ENCODE measurements around the gene GLG1. TPM values are rescaled to one million over a fixed set of nuclear protein-coding genes. Genes with fewer than 3 reads are reported as not detected.

The GLG1 gene
- total and polyA plus RNA-seq, 2 donors (not counting 3 experiments of a cell fraction or from before 2014, with no cell fraction given): 86.3 to 165 TPM

- Histone ChIP-seq H3K9ac (replicated peaks; ENCODE audit: extremely low read depth, insufficient read depth, low read length) (no peak overlapping the region), H3K27ac (ENCODE audit: insufficient read depth, low read depth, low read length) (peak overlapping the region; percentile 35), H3K4me3 (replicated peaks in 1 of 3; ENCODE audit: insufficient read depth in 1 of 3, low read depth in 1 of 3, low read length in 3 of 3) (no peak overlapping the region), H3K9me1 (replicated peaks; ENCODE audit: control insufficient read depth, extremely low read depth, insufficient read depth, low read length) (no peaks in the 10 kb centered on the region), H4K20me1 (replicated peaks; ENCODE audit: control insufficient read depth, extremely low read depth, insufficient read depth, low read length) (no peaks in the 10 kb centered on the region), H3K9me3 (replicated peaks; ENCODE audit: control insufficient read depth, insufficient read depth, low read length) (no peaks in the 10 kb centered on the region), H3K4me2 (ENCODE audit: insufficient read depth, low read length) (no peak overlapping the region), H3K36me3 (ENCODE audit: control insufficient read depth in 2 of 2, extremely low read depth in 1 of 2, insufficient read depth in 2 of 2, low read length in 2 of 2) (peaks cover 0 to 27% of the 10 kb centered on the region in 2 experiments), H3K79me2 (ENCODE audit: control insufficient read depth, insufficient read depth, low read length) (no peaks in the 10 kb centered on the region), H3K27me3 (ENCODE audit: control insufficient read depth in 2 of 2, insufficient read depth in 2 of 2, low read length in 2 of 2) (no peaks in the 10 kb centered on the region), H3K4me1 (ENCODE audit: control insufficient read depth, extremely low read depth, insufficient read depth, low read length) (peaks cover 22% of the 10 kb centered on the region), H2AFZ (ENCODE audit: low read depth, low read length) (no peak overlapping the region)
- no TSS peak for BruUV-seq (replicated peaks)
- TF ChIP-seq FOS (IDR thresholded peaks at IDR 0.05; ENCODE audit: borderline replicate concordance, insufficient read depth, low read length) (no peak), JUN (IDR thresholded peaks at IDR 0.05; ENCODE audit: borderline replicate concordance, insufficient read depth, insufficient read length, low read depth) (no peak), MYC (IDR thresholded peaks at IDR 0.05; ENCODE audit: low read depth, low read length) (no peak), CTCF (IDR thresholded peaks at IDR 0.05; ENCODE audit: extremely low read depth in 1 of 2, insufficient read depth in 1 of 2, low read depth in 1 of 2, low read length in 2 of 2) (no peak), POLR2A (IDR thresholded peaks at IDR 0.05; ENCODE audit: low read depth, low read length) (no peak)
- POLR2A ChIA-PET: no interaction called here
- no peak for DNase-seq (ENCODE audit: low read depth, low spot score)
- no peak for FAIRE-seq
- CTCF ChIA-PET: interaction anchor here (2.2 kb wide), 1 partner anchor 9 kb away, joined by 7 read pairs; no protein-coding TSS in a partner anchor
- dilution Hi-C loops (cut with MboI; ENCODE audit: extremely low pct_ligation_motif_present, low sequenced_read_pairs) (no loop called here), intact Hi-C loops (cut with micrococcal nuclease) (no loop called here)
Measured at GRCh38 chr16:74456290-74456625, 150.7 kb downstream of the GLG1 start.

GRCh38 chr16:74455619-74456289, 151.2 kb downstream of the GLG1 start:
- peak; percentile 46 for FAIRE-seq
- dilution Hi-C loops (cut with MboI; ENCODE audit: extremely low pct_ligation_motif_present, low sequenced_read_pairs): no loop called here
- Histone ChIP-seq H3K27me3 (ENCODE audit: control insufficient read depth in 2 of 2, insufficient read depth in 2 of 2, low read length in 2 of 2) (no peaks in the 10 kb centered on the region), H3K79me2 (ENCODE audit: control insufficient read depth, insufficient read depth, low read length) (no peaks in the 10 kb centered on the region), H3K27ac (ENCODE audit: insufficient read depth, low read depth, low read length) (peak overlapping the region; percentile 35), H4K20me1 (replicated peaks; ENCODE audit: control insufficient read depth, extremely low read depth, insufficient read depth, low read length) (no peaks in the 10 kb centered on the region), H2AFZ (ENCODE audit: low read depth, low read length) (no peak overlapping the region), H3K9ac (replicated peaks; ENCODE audit: extremely low read depth, insufficient read depth, low read length) (no peak overlapping the region), H3K4me1 (ENCODE audit: control insufficient read depth, extremely low read depth, insufficient read depth, low read length) (peaks cover 22% of the 10 kb centered on the region), H3K4me2 (ENCODE audit: insufficient read depth, low read length) (no peak overlapping the region), H3K36me3 (ENCODE audit: control insufficient read depth in 2 of 2, extremely low read depth in 1 of 2, insufficient read depth in 2 of 2, low read length in 2 of 2) (peaks cover 0 to 31% of the 10 kb centered on the region in 2 experiments), H3K9me1 (replicated peaks; ENCODE audit: control insufficient read depth, extremely low read depth, insufficient read depth, low read length) (no peaks in the 10 kb centered on the region), H3K9me3 (replicated peaks; ENCODE audit: control insufficient read depth, insufficient read depth, low read length) (no peaks in the 10 kb centered on the region), H3K4me3 (replicated peaks in 1 of 3; ENCODE audit: insufficient read depth in 1 of 3, low read depth in 1 of 3, low read length in 3 of 3) (no peak overlapping the region)
- ChIA-PET CTCF (interaction anchor here (1.1 to 2.2 kb wide), 5 partner anchors 10 to 167 kb away, joined by 3 to 11 read pairs (median 6); no protein-coding TSS in a partner anchor), POLR2A (no interaction called here)
- TF ChIP-seq GATA2 (IDR thresholded peaks at IDR 0.05; ENCODE audit: insufficient read depth, insufficient read length, low read depth, low read length) (no peak), MYC (IDR thresholded peaks at IDR 0.05; ENCODE audit: low read depth, low read length) (no peak), POLR2AphosphoS5 (IDR thresholded peaks at IDR 0.05; ENCODE audit: insufficient read depth, low read depth, low read length) (no peak), CTCF (IDR thresholded peaks at IDR 0.05; ENCODE audit: extremely low read depth in 1 of 2, insufficient read depth in 1 of 2, low read depth in 1 of 2, low read length in 2 of 2) (no peak), FOS (IDR thresholded peaks at IDR 0.05; ENCODE audit: borderline replicate concordance, insufficient read depth, low read length) (no peak), JUN (IDR thresholded peaks at IDR 0.05; ENCODE audit: borderline replicate concordance, insufficient read depth, insufficient read length, low read depth) (no peak), POLR2A (IDR thresholded peaks at IDR 0.05; ENCODE audit: low read depth, low read length) (no peak), EZH2 (IDR thresholded peaks at IDR 0.05; ENCODE audit: borderline replicate concordance, low read depth, low read length, severe bottlenecking) (no peak)
- TF ChIP-seq, protein P1, sequence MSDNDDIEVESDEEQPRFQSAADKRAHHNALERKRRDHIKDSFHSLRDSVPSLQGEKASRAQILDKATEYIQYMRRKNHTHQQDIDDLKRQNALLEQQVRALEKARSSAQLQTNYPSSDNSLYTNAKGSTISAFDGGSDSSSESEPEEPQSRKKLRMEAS (IDR thresholded peaks at IDR 0.05; ENCODE audit: insufficient read depth, insufficient read length): no peak
- intact Hi-C loops (cut with micrococcal nuclease): no loop called here
- DNase-seq (ENCODE audit: low read depth, low spot score): peak; percentile 48
- BruUV-seq (replicated peaks): no TSS peak

Data from endothelial cell of umbilical vein (primary cell).